Measurements from ENCODE around the gene TGM2.

Gene TGM2

DNA sequence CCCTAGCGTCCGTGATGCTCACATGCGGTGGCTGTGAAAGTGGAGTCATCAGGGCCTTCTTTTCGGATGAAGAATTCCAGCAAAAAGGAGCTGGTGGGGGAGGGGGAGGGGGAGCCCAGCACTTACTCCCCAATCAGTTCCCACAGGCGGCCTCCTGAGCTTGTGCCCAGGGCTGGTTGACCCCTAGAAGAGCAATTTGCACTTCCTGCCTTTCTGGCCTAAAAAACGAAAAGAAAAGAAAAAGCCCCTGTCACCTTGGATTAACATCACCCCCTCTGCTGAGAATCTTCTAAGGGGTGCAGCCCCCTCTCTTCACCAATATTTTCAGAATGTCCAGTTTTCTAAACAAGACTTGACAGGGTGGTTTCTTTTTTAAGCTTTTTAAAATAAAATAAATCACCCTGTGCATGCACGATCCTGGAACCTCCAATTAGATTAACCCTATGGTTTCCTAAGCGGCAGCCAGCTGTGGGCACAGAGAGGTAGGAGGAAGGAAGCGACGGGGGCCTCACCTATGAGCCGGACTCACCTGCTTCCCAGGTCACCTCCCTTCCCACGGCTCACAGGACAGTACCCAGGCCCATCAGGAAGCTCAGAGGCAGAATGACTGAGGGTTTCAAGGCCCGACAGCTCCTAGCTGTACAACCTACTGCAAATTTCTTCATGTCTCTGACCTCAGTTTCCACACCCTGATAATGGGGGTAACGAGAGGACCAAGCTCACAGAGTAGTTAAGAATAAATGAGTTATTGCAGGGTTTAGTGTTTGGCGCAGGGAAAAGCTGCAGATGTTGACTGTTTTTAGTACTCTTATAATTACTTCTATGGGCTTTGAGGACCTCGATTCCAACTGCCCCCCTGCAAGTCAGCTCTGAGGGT is 10.5 kb upstream of the TGM2 start:
- DNase-seq (ENCODE audit: low spot score): no peak

DNA sequence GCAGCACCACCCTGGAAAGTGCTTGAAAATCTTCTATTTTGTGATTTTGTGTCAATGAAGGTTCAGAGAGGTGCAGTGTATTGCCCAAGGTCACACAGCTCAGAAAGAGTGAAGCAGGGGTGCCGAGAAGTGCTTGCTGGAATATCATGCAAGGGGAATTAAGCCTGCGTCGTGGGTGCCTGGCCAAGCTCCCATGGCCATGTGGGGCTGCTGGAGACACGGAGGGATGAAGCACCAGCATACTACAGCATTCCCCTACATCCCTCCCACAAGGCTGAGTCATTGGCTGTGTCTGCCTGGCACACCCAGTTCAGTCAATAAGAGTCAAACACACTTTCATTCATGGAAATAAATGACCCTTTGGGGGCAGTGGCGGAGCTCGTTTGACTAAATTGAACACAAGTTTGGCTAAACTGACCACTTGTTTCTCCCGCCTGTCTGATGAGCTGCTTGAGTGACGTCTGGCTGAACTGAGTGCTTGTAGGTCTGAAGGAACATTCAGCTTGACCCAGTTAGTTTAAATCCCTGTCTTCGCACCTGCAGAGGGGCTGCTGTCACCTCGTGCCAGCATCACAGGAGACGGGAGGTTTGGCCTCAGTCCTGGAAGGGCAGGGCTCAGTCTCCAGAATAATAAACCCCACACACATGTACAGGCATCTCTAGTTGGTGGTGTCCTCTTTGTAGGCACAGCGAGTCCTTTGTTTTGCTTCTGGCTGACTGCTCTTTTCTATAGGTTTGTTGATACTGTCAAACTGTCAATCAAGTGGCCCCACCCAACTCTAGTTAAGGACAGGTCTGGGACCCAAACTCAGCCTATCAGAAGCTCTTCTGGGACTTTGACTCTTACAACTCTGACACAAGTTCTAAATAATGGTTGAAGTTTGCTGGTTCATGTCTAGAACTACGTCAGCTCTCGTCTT is 8.4 kb upstream of the TGM2 start:
- no peak for DNase-seq (ENCODE audit: low spot score)

DNA sequence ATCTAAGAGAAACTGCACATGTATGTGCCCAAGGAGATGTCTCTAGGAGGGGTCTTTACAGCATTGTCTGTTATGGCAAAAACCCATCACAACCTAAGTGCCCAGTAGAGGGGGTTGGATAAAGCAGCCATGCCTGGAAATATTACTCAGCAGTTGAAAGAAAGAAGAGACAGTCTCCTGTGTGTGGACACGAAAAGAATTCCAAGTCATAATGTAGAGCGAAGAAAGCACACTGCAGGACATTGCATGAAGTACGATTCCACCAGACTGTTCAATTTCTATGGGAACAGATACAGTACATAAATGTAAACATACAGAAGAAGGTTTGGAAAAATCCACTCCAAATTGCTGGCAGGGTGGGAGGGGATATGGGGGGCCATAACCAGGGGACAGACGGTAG is 7.3 kb upstream of the TGM2 start:
- DNase-seq (ENCODE audit: low spot score): no peak

DNA sequence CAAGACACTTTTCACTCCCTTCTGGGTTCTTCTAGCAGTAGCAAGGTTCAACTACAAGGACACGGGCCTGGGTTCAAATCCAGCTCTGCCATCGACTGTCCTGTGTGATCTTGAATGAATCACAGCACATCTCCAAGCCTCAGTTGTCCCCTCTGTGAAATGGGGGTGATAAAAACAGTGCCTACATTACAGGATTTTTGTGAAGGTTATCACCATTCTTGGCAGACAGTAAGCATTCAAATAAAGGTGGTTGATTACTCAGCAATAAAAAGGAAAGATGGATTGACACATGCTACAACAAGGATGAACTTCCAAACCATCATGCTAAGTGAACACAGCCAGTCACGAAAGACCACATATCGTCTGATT is 6.6 kb upstream of the TGM2 start:
- no peak for DNase-seq (ENCODE audit: low spot score)

DNA sequence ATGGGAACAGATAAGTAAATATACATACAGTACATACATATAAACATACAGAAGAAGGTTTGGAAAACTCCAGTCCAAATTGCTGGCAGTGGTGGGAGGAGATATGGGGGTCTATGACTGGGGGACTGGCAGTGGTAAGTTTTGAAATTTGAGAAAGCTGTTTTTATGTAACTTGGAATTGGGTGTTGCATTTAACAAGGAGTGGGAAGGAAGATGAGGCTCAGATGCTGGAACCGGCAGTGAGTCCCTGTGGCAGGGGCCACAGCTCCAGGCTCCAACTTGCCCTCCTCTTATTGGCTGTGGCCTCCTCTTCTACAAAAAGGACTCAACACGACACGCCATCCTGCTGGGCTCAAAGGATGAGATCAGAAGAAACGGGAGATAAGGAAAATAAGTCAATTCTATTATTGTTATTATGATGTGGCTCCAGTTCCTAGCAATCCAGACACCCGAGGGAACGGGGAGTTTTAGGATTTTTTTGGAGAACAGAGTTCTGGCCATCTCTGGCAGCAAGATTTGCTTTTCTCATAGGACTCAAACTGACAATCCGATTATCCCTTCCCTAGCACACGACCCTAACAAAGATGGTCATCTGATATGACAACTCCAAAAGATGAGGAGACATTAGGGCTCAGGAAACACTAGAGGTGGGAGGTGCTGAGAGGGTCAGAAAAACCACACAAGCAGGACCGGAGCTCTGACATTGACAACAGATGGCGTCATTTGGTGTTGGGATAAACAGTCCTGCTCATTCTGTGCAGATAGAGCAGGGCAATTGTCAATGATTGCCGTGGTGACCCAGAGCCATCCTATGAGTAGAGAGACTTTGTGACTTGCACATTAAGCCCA is 6.0 kb upstream of the TGM2 start:
- no peak for DNase-seq (ENCODE audit: low spot score)

GRCh38 chr20:38170219-38170825 is 5.3 kb upstream of the TGM2 start:
- no peak for DNase-seq (ENCODE audit: low spot score)

- no peak for DNase-seq (ENCODE audit: low spot score)
These were observed 4.6 kb upstream of the TGM2 start for GRCh38 chr20:38169636-38170193.

DNA sequence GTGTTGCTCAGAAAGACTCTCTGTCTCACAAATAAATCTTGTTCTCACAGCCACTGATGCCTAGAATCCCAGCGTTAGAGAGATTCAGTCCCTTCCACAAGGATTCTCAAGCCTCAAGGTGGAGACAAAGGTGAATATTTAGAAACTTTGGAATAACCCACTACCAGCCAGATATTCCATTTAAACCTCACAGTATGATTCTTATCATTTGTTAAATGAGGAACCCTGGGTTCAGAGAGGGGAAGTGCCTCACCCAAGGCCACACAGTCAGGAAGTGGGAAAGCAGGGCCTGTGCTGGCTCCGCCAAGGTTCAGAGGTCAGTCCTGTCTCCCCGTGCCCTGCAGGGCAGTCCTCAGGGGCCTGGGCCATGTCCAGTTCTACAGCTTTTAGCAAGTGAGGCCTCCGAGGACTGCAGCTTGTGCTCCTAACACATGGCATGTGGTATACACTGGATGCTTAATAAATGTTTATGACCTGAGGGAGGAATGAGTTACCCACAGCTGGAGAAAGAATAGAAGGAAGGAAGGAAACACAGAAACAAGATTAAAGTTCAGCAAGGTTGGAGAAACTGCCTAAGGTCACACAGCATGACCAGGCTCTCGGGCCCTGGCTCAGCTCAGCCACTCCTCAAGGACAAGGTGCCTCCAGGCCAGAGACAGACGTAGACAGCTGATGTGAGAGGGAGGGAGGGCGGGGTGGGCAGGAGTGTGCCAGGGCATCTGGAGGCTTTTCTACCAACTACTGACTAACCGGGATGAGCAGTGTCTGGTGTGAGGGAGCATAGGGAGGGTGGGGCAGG is 3.9 kb upstream of the TGM2 start:
- no peak for DNase-seq (ENCODE audit: low spot score)

DNA sequence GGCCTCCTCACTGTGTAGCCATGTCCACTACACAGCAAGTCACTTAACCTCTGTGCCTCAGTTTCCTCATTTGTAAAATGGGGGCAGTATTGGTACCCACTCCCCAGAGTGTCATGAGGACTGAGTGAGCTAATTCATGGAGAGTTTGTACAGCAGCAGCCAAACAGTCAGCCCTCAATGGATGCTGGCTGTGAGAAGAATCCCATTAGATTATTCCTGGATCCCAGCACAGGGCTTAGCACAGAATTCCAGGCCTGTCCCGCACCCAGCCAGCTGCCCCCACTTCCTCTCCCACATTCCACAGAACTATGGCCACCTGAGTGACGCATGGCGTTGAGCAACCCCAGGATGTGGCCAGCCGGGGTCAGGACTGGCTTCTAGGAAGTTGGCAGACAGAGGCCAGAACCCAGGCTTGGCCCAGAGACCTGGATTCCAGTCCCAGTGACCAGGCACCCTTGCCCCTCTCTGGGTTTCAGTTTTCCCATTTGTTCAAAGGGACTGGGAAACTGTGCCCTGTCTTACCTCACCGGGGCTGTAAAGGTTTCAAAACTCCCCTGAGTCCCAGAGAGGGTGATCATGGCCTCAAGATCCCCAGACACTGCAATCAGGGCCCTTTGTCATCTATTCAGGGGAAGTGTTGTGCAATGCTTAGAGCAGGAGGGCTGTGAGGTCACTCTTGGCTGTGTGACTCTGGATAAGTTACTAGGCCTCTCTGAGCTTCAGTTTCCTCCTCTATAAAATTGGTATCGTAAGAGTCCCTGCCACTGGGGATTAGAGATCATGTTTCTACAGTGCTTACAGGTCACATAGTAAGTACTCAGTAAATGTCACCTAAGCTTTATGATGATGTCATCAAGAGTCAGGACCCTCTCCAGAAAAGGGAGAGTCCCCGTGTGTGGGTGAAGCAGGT is 3.0 kb upstream of the TGM2 start:
- DNase-seq (ENCODE audit: low spot score): peak; percentile 70

DNA sequence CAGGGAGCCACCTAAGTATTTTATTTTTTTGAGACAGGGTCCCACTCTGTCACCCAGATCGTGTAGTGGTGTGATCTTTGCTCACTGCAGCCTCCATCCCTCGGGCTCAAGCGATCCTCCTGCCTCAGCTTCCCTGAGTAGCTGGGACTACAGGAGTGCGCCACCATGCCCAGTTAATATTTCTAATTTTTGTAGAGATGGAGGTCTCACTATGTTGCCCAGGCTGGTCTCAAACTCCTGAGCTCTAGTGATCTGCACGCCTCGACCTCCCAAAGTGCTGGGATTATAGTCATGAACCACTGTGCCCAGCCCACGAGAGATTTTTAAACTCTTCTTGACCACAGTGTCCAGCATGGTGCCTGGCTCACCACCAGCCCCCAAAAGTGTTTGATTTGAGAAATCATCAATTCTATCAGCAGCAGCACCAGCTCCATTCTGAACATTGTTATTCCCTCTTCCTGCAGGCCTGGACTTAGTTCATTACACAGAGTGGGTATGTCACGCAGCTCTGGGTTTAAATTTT is 2.3 kb upstream of the TGM2 start:
- DNase-seq (ENCODE audit: low spot score): no peak

DNA sequence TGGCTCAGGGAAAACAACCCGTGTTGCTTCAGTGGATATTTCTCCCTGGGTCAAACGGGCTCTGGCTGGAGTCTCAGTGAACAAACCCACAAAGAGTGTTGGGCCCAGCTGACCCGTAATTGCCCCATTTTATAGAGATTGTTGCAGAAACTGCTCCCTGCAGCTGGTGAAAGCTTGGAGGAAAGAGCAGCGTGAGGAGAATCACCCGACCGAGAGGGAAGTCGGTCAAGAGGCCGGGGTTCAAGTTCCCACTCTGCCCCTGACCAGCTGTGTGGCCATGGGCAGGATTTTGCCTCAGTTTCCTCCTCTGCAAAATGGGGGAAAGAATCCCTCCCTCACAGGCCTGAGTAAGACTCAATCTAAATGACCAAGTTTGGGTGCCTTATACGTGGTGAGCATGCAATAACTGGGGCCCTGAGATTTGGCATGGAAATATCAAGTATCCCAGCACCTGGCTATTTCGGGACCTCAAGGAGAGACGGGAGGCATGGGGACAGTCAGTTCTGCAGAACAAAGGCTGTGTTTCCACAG is 1.7 kb upstream of the TGM2 start:
- DNase-seq (ENCODE audit: low spot score): no peak

- no peak for DNase-seq (ENCODE audit: low spot score)
These were observed 1.1 kb upstream of the TGM2 start for GRCh38 chr20:38165966-38166702.

- DNase-seq (ENCODE audit: low spot score): no peak
These were observed 414 bp downstream of the TGM2 start for GRCh38 chr20:38164624-38165088.

- no peak for DNase-seq (ENCODE audit: low spot score)
These were observed 1.0 kb downstream of the TGM2 start for GRCh38 chr20:38164069-38164468.

DNA sequence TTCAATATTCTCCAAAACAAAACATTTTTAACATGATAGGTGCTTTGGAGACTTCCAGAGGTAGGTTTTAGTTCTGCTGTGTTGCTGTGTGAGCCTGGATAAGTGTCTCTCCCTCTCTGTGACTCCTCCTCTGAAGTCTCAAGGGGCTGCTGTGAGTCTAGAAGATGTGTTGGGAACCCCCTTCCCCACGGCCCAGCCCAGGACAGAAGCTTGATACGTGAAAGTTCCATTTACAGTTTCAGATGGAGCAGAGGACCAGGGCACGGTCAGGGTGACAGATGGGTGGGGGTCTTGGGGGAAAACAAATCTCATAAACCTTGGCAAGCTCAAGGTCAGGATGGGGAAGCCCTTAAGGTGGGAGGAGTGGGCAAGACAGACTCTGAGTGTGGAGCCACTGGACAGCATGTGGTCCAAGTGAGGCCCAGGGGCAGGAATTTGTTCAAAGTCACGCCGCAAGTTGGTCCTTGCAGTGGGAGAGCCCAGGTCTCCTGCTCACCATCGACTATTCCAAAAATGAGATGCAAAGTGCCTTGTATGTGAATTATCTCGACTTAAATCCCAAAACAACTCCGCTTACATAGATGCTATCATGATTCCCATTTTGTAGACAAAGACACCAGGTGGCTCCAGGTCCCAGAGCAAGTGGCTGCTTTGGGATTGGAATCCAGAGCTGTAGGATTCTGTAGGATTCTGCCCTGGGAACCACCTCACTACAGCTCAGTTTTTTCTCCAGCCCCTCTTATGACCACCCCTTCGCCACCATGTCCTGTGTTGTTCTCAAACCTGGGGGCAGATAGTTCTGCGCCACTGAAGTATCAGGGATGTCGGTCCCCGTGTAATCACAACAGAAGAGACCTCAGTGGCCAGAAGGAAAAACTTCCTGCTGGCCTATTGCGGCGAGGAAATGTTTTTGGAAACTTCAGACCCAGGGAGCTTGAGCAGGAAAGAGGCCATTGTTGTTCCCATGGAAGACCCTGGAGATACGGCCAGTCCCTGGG is 1.9 kb downstream of the TGM2 start:
- no peak for DNase-seq (ENCODE audit: low spot score)

DNA sequence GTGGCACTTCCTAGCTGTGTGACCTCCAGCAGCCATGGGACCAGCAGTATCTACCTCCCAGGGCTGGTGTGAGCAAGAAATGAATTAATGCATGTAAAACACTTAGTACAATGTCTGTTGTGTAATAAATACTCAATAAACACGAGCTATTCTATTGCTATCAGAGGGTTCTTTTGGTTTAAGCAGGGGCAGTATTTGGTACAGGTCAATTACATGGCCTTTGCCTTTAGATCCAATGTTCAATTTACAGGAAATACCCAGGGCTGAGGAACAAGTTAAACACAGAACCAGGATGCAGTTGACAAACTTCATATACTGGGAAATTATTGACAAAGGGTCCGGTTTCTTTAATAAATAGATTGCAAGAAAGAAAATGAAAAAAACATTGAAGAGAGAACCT is 2.9 kb downstream of the TGM2 start:
- no peak for DNase-seq (ENCODE audit: low spot score)

GRCh38 chr20:38161412-38161774 is 3.7 kb downstream of the TGM2 start:
- no peak for DNase-seq (ENCODE audit: low spot score)
